ENCODE measurements around the gene OTOS.

Gene OTOS

GRCh38 chr2:240135706-240136012, 4.8 kb downstream of the OTOS start:
- peak; percentile 54 for DNase-seq

GRCh38 chr2:240134956-240135520, 5.4 kb downstream of the OTOS start:
- DNase-seq = no peak

GRCh38 chr2:240134466-240134865, 6.0 kb downstream of the OTOS start:
- no peak for DNase-seq

- no peak for DNase-seq
Measured at GRCh38 chr2:240133401-240133800, 7.1 kb downstream of the OTOS start.

- no peak for DNase-seq
Measured at GRCh38 chr2:240132651-240132980, 7.8 kb downstream of the OTOS start.

DNA sequence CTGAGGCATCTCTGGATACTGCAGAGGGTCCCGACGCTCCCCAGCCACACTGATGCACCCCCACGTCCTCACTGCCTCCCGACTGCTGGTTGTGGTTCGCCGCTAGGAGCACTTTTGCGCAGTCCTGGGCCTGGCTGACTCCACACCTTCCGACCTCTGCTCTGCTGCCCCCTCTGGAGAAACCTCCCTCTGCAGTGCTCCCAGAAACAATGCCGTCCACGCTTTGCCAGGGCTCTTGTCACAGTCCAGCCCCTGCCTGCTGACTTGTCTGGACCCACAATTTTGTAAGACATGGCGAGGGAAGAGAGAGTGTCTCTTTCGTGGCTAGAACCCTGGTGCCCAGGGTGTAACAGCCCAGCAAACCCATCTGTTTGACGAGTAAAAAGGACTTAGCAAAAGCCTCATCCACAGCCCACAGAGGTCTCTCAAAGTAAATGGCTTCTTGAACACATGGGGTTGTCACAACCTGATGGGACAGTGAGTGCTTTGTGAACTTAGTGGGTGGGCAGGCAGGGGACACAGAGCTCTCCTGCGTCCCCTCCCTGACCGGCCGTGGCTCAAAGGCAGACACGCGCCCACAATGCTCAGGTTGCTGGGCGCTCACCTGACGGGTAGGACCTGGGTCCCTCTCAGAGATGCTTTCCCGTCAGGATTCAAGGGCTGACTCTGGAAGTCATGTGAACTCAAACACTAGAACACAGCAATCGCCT, 8.4 kb downstream of the OTOS start:
- DNase-seq = no peak

DNA sequence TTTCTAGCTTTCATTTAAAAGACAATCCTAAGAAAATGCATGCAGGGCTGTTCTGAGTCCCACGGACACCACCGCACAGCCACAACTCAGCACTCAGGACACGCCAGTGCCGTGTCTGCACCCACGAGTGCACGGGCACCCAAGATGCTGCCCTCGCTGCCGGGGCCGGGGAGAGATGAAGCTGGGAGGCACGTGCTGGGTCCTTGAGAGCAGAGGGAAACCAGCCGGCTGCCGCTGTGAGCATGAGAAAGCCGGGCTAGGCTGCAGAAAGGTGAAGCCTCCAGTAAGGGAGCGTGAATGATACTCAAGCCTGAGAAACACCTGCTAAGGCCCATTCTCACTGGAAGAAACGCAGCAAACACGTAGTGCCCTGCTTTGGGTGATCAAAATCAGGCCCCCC, 9.2 kb downstream of the OTOS start:
- DNase-seq = no peak

- no peak for DNase-seq
Measured at GRCh38 chr2:240130393-240131195, 9.9 kb downstream of the OTOS start.

- no peak for DNase-seq
Measured at GRCh38 chr2:240129731-240130392, 10.6 kb downstream of the OTOS start.

DNA sequence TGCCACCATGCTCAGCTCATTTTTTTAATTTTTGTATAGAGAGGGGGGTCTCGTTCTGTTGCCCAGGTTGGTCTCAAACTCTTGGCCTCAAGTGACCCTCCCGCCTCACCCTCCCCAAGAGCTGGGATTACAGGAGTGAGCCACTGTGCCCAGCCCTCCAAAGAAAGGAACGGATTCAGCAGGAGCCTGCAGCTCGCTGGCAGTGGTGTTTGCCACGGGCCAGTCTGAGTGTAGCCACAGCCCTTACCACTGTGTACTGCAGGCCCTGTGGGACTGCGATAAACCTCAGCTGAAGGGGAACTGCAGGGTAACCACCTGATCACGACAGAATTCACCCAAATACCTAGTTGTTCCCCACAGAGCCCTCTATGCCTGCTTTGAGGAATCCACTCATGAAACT, 11.1 kb downstream of the OTOS start:
- DNase-seq = no peak

GRCh38 chr2:240128608-240129145, 11.8 kb downstream of the OTOS start:
- DNase-seq = no peak

DNA sequence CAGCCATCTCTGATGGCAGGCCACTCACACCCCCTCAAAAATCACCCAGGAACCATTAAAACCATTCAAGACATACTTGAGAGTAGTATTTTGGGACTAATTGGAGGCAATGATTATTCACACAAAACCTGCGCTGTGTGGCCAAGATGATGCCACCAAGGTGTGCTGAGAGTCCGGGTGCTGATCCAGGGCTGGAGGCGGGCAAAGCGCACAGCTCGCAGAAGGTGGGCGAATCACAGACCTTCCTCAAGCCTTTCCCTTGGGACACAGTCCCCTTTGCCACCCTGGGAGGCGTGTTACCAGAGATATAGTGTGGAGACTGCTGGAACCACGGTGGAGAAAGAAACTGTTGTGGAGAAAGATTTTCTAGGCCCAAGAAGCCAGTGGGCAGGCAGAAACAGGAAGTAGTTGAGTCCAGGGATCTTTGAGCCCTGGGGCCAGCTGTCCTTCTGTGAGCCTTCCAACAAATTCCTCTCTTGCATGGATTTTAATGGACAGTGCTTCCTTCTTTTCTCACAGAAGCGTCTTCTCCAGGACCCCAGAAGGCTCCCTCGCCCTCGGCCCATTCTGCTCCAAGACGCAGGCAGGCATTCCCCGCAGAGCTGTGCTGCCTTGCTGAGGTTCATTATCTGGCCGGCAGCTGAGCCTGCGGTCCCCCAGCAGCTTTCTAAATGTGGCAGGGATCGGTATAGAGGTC, 12.4 kb downstream of the OTOS start:
- no peak for DNase-seq

GRCh38 chr2:240127191-240127750, 13.2 kb downstream of the OTOS start:
- no peak for DNase-seq

DNA sequence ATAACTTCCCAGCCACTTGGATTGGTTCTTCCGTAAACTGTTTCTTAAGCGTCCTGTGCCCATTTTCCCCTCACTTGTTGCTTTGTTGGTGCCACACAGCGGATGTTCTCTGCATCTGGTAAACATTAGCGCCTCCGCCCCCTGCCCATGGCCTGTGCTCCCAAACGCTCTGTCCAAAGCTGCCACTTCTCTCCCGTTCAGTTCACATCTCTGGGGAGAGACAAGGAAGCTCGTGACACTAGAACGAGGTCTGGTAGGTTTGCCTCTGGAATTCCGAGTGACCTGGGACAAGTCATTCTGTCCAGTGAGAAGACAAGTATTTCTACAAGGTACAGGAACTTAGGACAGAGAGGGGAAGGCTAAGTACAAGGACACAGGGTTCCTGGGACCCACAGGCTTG, 13.7 kb downstream of the OTOS start:
- DNase-seq = no peak

DNA sequence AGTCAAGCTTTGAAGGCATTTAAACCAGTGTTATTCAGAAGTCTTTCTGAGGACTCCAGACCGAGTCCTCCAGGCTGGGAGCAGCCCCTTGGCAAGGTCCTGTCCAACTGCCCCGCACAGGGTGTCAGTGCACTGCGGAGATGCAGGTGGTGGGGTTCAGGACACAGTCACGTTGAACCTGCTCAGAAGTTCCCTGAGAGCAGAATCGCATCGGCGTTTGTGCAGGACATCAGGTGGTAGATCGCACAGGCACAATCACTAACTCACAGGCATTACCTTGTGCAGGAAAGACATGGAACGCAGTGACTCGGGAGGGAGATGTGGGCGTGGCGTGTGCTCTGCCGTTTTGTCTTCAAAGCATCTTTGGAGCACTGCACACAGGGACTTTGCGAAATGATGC, 14.7 kb downstream of the OTOS start:
- no peak for DNase-seq

GRCh38 chr2:240124651-240125030, 15.8 kb downstream of the OTOS start:
- DNase-seq = no peak

DNA sequence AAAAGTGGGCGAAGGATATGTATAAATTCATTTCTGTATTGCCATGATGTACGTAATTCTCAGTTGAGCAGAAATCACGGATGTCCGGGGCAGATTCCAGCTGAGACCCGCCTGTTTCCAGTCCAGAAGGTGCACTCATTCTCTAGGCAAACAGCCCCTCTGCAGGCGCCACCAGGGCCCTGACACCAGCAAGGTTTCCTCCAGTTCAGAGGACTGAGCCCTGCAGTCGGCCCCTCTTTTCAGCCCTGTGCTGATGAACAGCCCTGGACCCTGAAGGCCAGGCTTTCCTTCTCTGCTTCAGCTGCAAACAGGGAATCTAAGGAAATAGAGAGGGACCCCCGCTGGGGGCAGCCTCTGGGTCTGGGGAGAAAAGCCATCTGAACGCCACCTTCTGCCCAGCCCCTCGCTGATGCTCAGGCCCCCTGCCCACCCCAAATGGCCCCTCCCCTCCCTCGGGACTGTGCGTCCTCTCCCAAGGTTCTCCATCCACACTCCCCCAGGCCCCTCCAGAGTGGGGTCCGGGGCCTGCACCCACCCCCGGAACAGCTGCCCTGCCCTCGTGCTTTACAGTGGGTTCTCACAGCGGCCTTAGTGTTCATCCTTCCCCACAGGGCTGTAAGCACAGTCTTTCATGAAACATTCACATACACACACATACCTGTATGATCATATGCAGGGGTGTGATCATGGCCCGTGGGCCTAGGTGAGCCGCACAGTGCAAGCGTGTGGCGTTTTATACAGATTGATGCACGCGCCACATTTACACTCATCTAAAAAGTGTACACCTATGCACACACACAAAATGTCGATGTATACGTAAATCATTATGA, 16.4 kb downstream of the OTOS start:
- DNase-seq = no peak

DNA sequence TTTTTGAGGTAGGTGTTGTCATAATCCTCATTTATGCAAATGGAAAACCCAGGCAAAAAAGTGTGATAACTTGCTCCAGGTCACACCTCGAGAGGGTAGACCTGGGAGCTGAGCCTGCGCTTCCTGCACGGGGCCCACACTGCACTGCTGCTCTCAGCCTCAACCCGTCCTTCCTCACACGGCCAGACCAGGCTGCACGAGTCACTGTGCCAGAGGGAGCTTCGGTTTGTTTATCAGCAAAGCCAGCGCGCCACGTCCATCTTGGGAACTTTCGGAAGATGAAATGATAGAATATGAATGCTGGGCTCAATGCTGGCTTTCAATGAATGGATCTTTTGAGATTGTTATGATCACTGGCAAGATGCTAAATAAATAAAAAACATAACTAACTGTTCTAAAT, 18.8 kb downstream of the OTOS start:
- no peak for DNase-seq

GRCh38 chr2:240121190-240121589, 19.3 kb downstream of the OTOS start:
- DNase-seq = no peak

GRCh38 chr2:240114233-240114632, 26.2 kb downstream of the OTOS start:
- DNase-seq = no peak

DNA sequence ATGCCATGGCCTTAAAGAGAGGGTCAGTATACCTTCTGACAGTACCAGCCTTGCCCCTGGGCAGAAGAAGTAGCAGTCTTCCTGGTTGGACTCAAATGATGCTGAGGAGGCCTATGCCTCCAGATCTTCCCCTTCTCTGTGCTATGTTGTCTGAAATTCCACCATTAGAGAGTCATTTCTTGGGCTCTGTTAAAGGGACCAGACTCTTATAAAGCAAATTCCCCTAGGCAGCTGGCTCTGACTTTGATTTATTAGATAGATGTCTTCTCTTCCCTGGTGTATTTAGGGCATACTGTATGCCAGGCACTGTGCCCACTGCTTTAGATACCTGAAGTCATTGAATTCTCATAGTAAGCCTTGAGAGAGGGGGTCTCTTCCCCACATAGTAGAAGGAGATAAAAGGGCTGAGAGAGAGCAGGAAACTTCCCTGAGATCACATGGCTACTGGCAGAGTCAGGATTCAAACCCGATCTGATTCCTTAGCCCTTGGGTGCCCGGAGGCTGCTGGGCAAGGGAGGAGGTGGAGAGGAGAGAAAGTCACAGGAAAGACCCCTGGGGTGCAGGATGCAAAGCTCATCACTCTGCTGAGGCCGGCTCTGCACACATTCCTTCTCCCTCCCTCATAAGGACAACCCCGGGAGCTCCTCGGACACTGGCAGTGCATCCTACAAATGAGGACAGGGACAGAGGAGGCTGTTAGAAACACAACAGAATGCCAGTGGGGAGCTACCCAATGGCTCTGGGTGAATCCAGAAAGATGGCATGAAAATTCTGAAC, 27.4 kb downstream of the OTOS start:
- no peak for DNase-seq

All from 8988T (cell line).